HG03066 (cell line): ENCODE measurements around the gene CA9.

Source experiments
- ATAC-seq: cut with Tn5 transposase; IDR thresholded peaks from one replicate; pipeline ENCODE4 v1.9.1; 2021; ENCODE audit warnings: low read depth; ENCODE audit not compliant: unreplicated experiment

CA9 gene

DNA sequence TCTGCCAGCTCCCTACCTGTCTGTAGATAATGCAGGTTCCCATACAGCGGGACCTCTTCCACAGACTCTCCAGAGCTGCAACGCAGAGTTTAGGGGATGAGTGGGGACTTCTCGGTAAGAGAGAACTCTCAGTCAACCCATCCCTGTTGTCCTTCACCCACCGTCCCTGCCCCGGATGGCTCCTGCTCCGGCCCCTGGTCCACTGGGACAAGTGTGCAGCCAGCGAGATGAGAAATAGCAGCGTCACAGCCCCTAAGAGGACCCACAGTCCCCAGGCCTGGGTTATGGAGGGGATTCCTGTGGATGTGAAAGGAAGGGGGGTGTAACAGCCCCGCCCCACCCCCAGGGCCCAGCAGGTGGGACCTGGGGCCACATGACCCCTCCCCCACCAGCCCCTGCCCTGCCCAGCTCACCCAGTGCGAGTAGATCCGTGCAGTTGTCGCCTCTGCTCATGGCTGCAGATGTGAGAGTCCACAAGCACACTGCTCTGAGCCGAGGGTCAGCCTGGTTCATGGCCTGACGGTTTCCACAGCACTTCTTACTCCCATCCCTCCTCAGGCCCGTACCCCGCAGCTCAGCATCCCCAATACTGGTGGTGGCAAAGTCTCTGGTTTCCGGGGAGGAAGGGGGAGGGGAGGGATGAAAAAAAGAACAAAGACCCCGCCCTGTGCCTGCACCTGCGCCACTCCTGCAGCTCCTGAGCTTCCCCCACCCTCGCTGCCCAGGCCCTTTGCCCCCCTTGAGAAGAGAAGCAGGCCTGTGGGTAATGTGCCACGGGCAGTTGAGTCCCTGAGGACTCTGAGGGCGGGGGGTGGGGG is 23.2 kb upstream of the CA9 start, which contains the start of gene SIT1:
Gene SIT1 (minus strand): TSS at position 591 of the 818 bp plus-strand sequence. CDS start 78 bp downstream, at position 513.
- ATAC-seq: no peak

DNA sequence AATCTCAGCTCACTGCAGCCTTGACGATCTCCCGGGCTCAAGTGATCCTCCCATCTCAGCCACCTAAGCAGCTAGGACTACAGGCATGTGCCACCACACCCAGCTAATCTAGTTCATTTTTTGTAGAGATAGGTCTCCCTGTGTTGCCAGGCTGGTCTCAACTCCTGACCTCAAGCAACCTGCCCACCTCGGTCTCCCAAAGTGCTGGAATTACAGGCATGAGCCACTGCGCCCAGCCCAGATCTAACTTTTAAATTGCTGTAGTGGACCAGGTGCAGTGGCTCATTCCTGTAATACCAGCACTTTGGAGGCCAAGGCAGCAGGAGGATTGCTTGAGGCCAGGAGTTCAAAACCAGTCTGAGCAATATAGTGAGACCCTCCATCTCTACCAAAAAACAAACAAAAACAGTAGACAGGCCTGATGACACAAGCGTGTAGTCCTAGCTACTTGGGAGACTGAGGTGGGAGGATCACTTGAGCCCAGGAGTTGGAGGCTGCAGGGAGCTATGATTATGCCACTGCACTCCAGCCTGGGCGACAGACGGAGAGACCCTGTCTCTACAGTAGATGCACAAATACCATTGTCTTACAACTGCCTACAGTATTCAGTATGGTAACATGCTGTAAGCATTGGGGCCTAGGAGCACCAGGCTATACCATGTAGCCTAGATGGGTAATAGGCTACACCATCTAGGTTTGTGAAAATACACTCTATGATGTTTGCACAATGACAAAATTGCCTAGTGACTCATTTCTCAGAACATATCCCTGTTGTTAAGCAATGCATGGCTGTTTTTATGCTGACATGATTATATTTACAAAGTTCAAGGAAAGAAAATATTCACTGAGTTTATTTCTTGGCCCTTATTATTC is 21.5 kb upstream of the CA9 start:
- no peak for ATAC-seq

GRCh38 chr9:35652829-35653209 is 20.9 kb upstream of the CA9 start:
- no peak for ATAC-seq

- no peak for ATAC-seq
Observed at GRCh38 chr9:35653611-35654010, 20.1 kb upstream of the CA9 start.

DNA sequence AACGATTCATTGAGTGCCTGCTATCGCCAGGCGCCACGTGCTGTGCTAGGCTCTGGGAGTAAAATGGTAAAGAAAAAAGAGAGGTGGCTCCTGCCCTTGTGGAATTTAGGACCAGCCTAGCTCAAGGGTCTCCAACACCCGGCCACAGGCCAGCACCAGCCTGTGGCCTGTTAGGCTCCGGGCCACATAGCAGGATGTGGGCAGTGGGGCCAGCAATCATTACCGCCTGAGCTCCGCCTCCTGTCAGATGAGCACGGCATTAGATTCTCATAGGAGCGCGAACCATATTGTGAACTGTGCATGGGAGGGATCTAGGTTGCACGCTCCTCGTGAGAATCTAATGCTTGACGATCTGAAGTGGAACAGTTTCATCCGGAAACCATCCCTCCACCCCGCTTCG is 17.4 kb upstream of the CA9 start:
- no peak for ATAC-seq

GRCh38 chr9:35656831-35657545 is 16.7 kb upstream of the CA9 start:
- ATAC-seq: no peak

GRCh38 chr9:35657546-35658136 is 16.1 kb upstream of the CA9 start, which contains the start of gene RMRP:
Gene RMRP (minus strand): TSS chr9:35658019.
- ATAC-seq: peak; percentile 84

GRCh38 chr9:35658137-35658967 is 15.4 kb upstream of the CA9 start, which contains the start of gene CCDC107:
Gene CCDC107 (plus strand): TSS chr9:35658292. CDS start chr9:35658380, 88 bp downstream.
- peak; percentile 52 for ATAC-seq

DNA sequence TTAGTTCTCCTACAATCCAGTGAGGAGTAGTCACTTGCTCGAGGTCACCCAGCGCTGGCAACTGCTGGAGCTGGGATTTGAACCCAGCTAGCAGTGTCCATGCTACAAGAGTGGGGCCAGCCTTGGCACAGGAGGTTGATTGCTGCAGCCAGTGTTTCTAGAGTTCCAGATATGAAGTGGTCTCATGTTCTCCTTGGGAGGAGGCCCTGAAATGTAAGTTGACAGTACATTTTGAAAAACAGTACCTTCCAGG is 14.8 kb upstream of the CA9 start:
- ATAC-seq: no peak

DNA sequence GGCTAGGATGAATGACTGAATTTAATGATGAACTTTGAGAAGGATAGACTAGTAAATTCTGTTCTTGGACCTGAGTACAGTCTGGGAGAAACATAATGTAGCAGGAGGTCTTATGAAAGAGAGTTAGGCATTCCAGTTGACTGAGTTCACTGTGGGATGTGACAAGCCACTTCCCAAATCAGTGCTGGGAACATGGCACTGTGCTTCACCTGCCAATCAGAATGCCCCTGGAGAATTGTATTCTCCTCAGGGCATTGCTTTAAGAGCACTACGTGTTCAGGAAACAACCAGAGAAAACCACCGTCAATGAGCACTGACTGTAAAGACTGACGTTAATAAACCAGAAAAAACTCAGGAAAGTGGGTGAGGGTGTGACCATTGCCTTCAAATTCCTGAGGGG is 14.4 kb upstream of the CA9 start:
- ATAC-seq: no peak

GRCh38 chr9:35660966-35661415 is 12.7 kb upstream of the CA9 start:
- no peak for ATAC-seq

DNA sequence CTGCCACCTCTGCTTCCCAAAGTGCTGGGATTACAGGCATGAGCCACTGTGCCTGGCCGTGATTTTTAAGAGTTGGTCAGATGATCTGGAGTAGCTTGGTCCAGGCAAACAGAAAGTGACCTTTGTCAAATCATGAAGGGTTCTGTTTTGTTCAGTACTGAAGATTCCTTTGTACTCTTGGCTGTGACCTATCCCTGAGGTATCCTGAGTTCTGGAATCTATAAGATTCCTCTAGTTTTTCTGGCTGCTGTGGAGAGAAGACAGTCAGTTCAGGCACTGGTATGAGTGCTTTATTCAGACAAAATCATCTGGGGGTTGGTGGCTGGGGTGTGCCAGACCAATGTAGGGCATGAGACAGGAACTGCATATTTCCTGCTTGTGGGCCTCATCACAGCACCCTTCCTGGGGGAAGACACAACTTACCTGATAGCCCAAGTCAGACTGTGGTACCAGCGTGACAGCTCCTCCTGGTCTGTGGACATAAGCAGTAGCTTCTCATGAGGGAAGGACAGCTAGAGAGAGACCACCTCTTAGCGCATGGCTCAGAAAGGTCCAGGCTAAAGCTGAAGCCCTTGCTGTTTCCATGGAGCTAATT is 11.9 kb upstream of the CA9 start:
- ATAC-seq: no peak

DNA sequence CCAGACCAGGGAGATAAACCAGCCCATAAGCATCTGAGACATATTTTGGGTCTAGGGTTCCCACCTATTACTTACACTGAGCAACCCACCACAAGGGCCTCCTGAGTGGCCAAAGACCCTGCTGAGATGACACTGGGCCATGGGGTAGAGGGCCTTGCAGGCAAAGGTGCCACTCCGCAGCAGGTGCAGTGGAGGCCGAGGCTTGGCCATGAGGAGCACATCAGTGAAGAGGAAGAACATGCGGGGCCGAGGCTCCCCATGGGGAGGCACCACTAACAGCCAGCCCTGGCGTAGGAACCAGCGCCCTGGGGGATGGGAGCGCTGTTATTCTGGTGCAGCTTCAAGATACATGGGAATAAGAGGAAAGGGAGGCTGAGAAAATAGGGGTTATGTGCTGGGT is 11.3 kb upstream of the CA9 start:
- no peak for ATAC-seq

GRCh38 chr9:35664531-35665470 is 8.9 kb upstream of the CA9 start, which contains the start of gene ARHGEF39:
Gene ARHGEF39 (minus strand): TSS chr9:35665195. CDS start chr9:35665169, 26 bp downstream.
- ATAC-seq: peak; percentile 72

DNA sequence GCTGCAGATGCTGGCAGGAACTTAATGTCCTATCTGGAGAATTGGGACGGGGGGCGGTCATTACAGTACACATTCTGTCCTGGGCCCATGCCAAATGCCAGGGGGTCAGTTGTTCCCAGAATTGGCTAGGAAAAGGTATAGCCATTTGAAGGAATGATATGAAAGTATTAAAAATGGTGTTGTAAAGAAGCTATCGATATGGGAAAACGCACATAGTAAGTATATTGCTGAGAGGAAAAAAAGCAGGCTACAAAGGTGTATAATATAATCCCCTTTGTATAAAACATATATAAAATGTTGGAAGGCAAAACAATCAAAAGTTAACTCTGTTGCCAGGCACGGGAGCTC is 8.3 kb upstream of the CA9 start:
- no peak for ATAC-seq

- no peak for ATAC-seq
Observed at GRCh38 chr9:35666045-35666444, 7.7 kb upstream of the CA9 start.

- ATAC-seq: no peak
Observed at GRCh38 chr9:35666549-35666948, 7.2 kb upstream of the CA9 start.

GRCh38 chr9:35667939-35668338 is 5.8 kb upstream of the CA9 start:
- ATAC-seq: no peak
